Progenitor cell of endocrine pancreas (in vitro differentiated cells): ENCODE data around the gene CDC25B. TPM values are rescaled to one million over a fixed set of nuclear protein-coding genes. Genes with fewer than 3 reads are reported as not detected.

Experiments used
- DNase-seq: peaks from one replicate; pipeline ENCODE4 v3.0.0; 2021; ENCODE audit warnings: low spot score; ENCODE audit not compliant: unreplicated experiment
- H3K27ac Mint-ChIP-seq: 2 replicates; pipeline ENCODE4 v1.8.0; 2021; ENCODE audit warnings: mild to moderate bottlenecking, moderate library complexity, mixed read lengths
- H3K27me3 Mint-ChIP-seq: 2 replicates; pipeline ENCODE4 v1.8.0; 2021; ENCODE audit warnings: mixed read lengths
- H3K36me3 Mint-ChIP-seq: 2 replicates; pipeline ENCODE4 v1.8.0; 2022; ENCODE audit warnings: mixed read lengths; ENCODE audit not compliant: insufficient read depth
- H3K4me1 Mint-ChIP-seq: 2 replicates; pipeline ENCODE4 v1.8.0; 2021; ENCODE audit warnings: low read depth, mixed read lengths
- H3K4me3 Mint-ChIP-seq: 2 replicates; pipeline ENCODE4 v1.8.0; 2021; ENCODE audit warnings: low read depth, mild to moderate bottlenecking, moderate library complexity, mixed read lengths
- H3K9me3 Mint-ChIP-seq: 2 replicates; pipeline ENCODE4 v1.8.0; 2021; ENCODE audit warnings: low read depth, mixed read lengths
- total RNA-seq: library from RNA; stranded (reverse); gene quantifications from 2 replicates; pipeline ENCODE4 v1.2.1, GENCODE V29; 2021
- TF ChIP-seq, protein P1 (sequence below): fragments of 200-600 bp; sonication (generic); IDR thresholded peaks from one replicate; pipeline ENCODE4 v1.5.0; 2021; ENCODE audit warnings: antibody characterized with exemption, mild to moderate bottlenecking; ENCODE audit not compliant: unreplicated experiment

CDC25B gene
- total RNA-seq, 1 donor from 2014 or later = 36.7 TPM

- peak; percentile 57 for DNase-seq
- H3K27me3 Mint-ChIP-seq = peaks cover 25% of the 10 kb centered on the region
- H3K27ac Mint-ChIP-seq = peak overlapping the region; percentile 92
- no peaks in the 10 kb centered on the region for H3K9me3 Mint-ChIP-seq
- peaks cover 8% of the 10 kb centered on the region for H3K4me1 Mint-ChIP-seq
- H3K36me3 Mint-ChIP-seq = no peaks in the 10 kb centered on the region
- H3K4me3 Mint-ChIP-seq = peak overlapping the region; percentile 76
- TF ChIP-seq, protein P1, sequence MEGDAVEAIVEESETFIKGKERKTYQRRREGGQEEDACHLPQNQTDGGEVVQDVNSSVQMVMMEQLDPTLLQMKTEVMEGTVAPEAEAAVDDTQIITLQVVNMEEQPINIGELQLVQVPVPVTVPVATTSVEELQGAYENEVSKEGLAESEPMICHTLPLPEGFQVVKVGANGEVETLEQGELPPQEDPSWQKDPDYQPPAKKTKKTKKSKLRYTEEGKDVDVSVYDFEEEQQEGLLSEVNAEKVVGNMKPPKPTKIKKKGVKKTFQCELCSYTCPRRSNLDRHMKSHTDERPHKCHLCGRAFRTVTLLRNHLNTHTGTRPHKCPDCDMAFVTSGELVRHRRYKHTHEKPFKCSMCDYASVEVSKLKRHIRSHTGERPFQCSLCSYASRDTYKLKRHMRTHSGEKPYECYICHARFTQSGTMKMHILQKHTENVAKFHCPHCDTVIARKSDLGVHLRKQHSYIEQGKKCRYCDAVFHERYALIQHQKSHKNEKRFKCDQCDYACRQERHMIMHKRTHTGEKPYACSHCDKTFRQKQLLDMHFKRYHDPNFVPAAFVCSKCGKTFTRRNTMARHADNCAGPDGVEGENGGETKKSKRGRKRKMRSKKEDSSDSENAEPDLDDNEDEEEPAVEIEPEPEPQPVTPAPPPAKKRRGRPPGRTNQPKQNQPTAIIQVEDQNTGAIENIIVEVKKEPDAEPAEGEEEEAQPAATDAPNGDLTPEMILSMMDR = peak; percentile 68
These were observed 27.6 kb upstream of the CDC25B start for GRCh38 chr20:3768342-3769130.

GRCh38 chr20:3771552-3772058 lies 24.5 kb upstream of the CDC25B start:
- Mint-ChIP-seq H3K4me1 (peaks cover 8% of the 10 kb centered on the region), H3K4me3 (no peak overlapping the region), H3K27me3 (peaks cover 32% of the 10 kb centered on the region), H3K36me3 (no peaks in the 10 kb centered on the region), H3K9me3 (no peaks in the 10 kb centered on the region), H3K27ac (no peak overlapping the region)
- DNase-seq = no peak
- TF ChIP-seq, protein P1 = no peak

- Mint-ChIP-seq H3K27me3 (peaks cover 44% of the 10 kb centered on the region), H3K4me3 (no peak overlapping the region), H3K9me3 (no peaks in the 10 kb centered on the region), H3K27ac (no peak overlapping the region), H3K36me3 (no peaks in the 10 kb centered on the region), H3K4me1 (peaks cover 5% of the 10 kb centered on the region)
- TF ChIP-seq, protein P1 = no peak
- no peak for DNase-seq
These were observed 20.5 kb upstream of the CDC25B start for GRCh38 chr20:3775457-3776108.

GRCh38 chr20:3777381-3777715 lies 18.8 kb upstream of the CDC25B start:
- Mint-ChIP-seq H3K9me3 (no peaks in the 10 kb centered on the region), H3K27ac (no peak overlapping the region), H3K4me3 (peak overlapping the region; percentile 63), H3K36me3 (no peaks in the 10 kb centered on the region), H3K4me1 (peaks cover 12% of the 10 kb centered on the region), H3K27me3 (peaks cover 37% of the 10 kb centered on the region)
- TF ChIP-seq, protein P1 = no peak
- no peak for DNase-seq

GRCh38 chr20:3777716-3778629 lies 18.1 kb upstream of the CDC25B start:
- peak; percentile 64 for DNase-seq
- TF ChIP-seq, protein P1 = no peak
- H3K36me3 Mint-ChIP-seq = no peaks in the 10 kb centered on the region
- peaks cover 14% of the 10 kb centered on the region for H3K4me1 Mint-ChIP-seq
- H3K27ac Mint-ChIP-seq = no peak overlapping the region
- H3K27me3 Mint-ChIP-seq = peaks cover 35% of the 10 kb centered on the region
- no peaks in the 10 kb centered on the region for H3K9me3 Mint-ChIP-seq
- H3K4me3 Mint-ChIP-seq = peak overlapping the region; percentile 63
